Peyer's patch (tissue), 4 donors: Measurements from ENCODE around the gene BAG5. TPM values are rescaled to one million over a fixed set of nuclear protein-coding genes. Genes with fewer than 3 reads are reported as not detected.
A peak's percentile ranks its signal among the peaks of the same experiment; 100 is the strongest.

ENCODE experiments used
- DNase-seq, 3 donors: peaks; one replicate each; pipeline ENCODE4 v3.0.0-alpha.2; 2017 to 2019
- H3K27ac ChIP-seq, 4 donors: fragments of 200-600 bp; sonication (generic); one replicate each; pipeline ENCODE4 v1.5.1; 2016 to 2019
- H3K27me3 ChIP-seq, 2 donors: fragments of 200-600 bp; sonication (generic); one replicate each; pipeline ENCODE4 v1.5.1; 2019
- H3K36me3 ChIP-seq, 3 donors: fragments of 200-600 bp; sonication (generic); one replicate each; pipeline ENCODE4 v1.5.1; 2016 to 2019
- H3K4me1 ChIP-seq, 4 donors: fragments of 200-600 bp; sonication (generic); one replicate each; pipeline ENCODE4 v1.5.1; 2016 to 2019
- H3K4me3 ChIP-seq, 4 donors: fragments of 200-600 bp; sonication (generic); 1 replicate in 3 of 4; 2 replicates in 1 of 4; pipeline ENCODE4 v1.5.1; 2016 to 2019; ENCODE audit warnings: mild to moderate bottlenecking in 1 of 4
- H3K9me3 ChIP-seq, 4 donors: fragments of 200-600 bp; sonication (generic); one replicate each; pipeline ENCODE4 v1.5.1; 2016 to 2019; ENCODE audit warnings: mild to moderate bottlenecking in 1 of 4
- CTCF ChIP-seq, 6 experiments: fragments of 450-650 bp in 4 of 6; fragments of 200-600 bp in 2 of 6; sonication (generic) in 1 of 6; IDR thresholded peaks; one replicate each; pipeline ENCODE4 v1.5.1; 2017 to 2019; ENCODE audit warnings: antibody characterized with exemption in 6 of 6, mild to moderate bottlenecking in 3 of 6, moderate library complexity in 1 of 6
- POLR2A ChIP-seq, 2 donors: fragments of 450-650 bp; IDR thresholded peaks; one replicate each; pipeline ENCODE4 v1.5.1; 2017; ENCODE audit warnings: antibody characterized with exemption in 2 of 2, mild to moderate bottlenecking in 2 of 2, moderate library complexity in 2 of 2
- total RNA-seq, 4 donors: library from RNA; depleted of rRNA; stranded (reverse); fragments of >200 nt; gene quantifications; one replicate each; pipeline ENCODE4 v1.1.0, GENCODE V29; 2016

The BAG5 gene
- total RNA-seq, 4 donors from 2014 or later = 18.0 to 38.0 (median 19.5) TPM

GRCh38 chr14:103584326-103584915 is 22.0 kb upstream of the BAG5 start:
- H3K9me3 ChIP-seq = no peaks in the 10 kb centered on the region
- no peak for TF ChIP-seq CTCF (IDR thresholded peaks at IDR 0.05)
- no peak for TF ChIP-seq POLR2A (IDR thresholded peaks at IDR 0.05)
- H3K4me1 ChIP-seq = no peaks in the 10 kb centered on the region
- no peak for DNase-seq
- no peak overlapping the region for H3K27ac ChIP-seq
- peaks cover 0 to 24% (median 0%) of the 10 kb centered on the region in 3 donors for H3K36me3 ChIP-seq
- no peak overlapping the region for H3K4me3 ChIP-seq
- no peaks in the 10 kb centered on the region for H3K27me3 ChIP-seq

- TF ChIP-seq POLR2A (IDR thresholded peaks at IDR 0.05) = no peak
- no peak for TF ChIP-seq CTCF (IDR thresholded peaks at IDR 0.05)
Measured at GRCh38 chr14:103581954-103582703, 19.7 kb upstream of the BAG5 start.

GRCh38 chr14:103581206-103581605 is 18.7 kb upstream of the BAG5 start:
- no peaks in the 10 kb centered on the region for H3K9me3 ChIP-seq
- peaks cover 0 to 12% (median 2%) of the 10 kb centered on the region in 4 donors for H3K4me1 ChIP-seq
- DNase-seq = no peak
- TF ChIP-seq CTCF (IDR thresholded peaks at IDR 0.05) (no peak), POLR2A (IDR thresholded peaks at IDR 0.05) (no peak)
- H3K36me3 ChIP-seq = peaks cover 0 to 33% (median 0%) of the 10 kb centered on the region in 3 donors
- H3K4me3 ChIP-seq = no peak overlapping the region
- no peak overlapping the region for H3K27ac ChIP-seq
- H3K27me3 ChIP-seq = no peaks in the 10 kb centered on the region

More at GRCh38 chr14:103581954-103582703, 19.7 kb upstream of the BAG5 start:
- no peak for DNase-seq
- H3K36me3 ChIP-seq = peaks cover 0 to 33% (median 0%) of the 10 kb centered on the region in 3 donors
- H3K4me3 ChIP-seq = no peak overlapping the region
- no peaks in the 10 kb centered on the region for H3K27me3 ChIP-seq
- H3K4me1 ChIP-seq = peaks cover 0 to 3% (median under 1%) of the 10 kb centered on the region in 4 donors
- H3K9me3 ChIP-seq = no peaks in the 10 kb centered on the region
- H3K27ac ChIP-seq = no peak overlapping the region

- TF ChIP-seq POLR2A (IDR thresholded peaks at IDR 0.05) = no peak
- TF ChIP-seq CTCF (IDR thresholded peaks at IDR 0.05) = no peak
- H3K27me3 ChIP-seq = no peaks in the 10 kb centered on the region
- no peak overlapping the region for H3K27ac ChIP-seq
- H3K9me3 ChIP-seq = no peaks in the 10 kb centered on the region
- no peak for DNase-seq
- peaks cover 0 to 18% (median 2%) of the 10 kb centered on the region in 4 donors for H3K4me1 ChIP-seq
- no peak overlapping the region for H3K4me3 ChIP-seq
- peaks cover 0 to 57% (median 0%) of the 10 kb centered on the region in 3 donors for H3K36me3 ChIP-seq
Measured at GRCh38 chr14:103578401-103579075, 16.1 kb upstream of the BAG5 start.

GRCh38 chr14:103576371-103577024 is 14.0 kb upstream of the BAG5 start:
- Histone ChIP-seq H3K27me3 (no peaks in the 10 kb centered on the region), H3K4me1 (peaks cover 0 to 18% (median 2%) of the 10 kb centered on the region in 4 donors), H3K36me3 (peaks cover 0 to 65% (median 0%) of the 10 kb centered on the region in 3 donors), H3K4me3 (no peak overlapping the region), H3K9me3 (no peaks in the 10 kb centered on the region), H3K27ac (peak overlapping the region in 2 of 4 donors; percentile 57 to 68)
- peak; percentile 38 to 93 (median 91) for DNase-seq
- TF ChIP-seq POLR2A (IDR thresholded peaks at IDR 0.05) (no peak), CTCF (IDR thresholded peaks at IDR 0.05) (no peak)
